GM19240 (cell line): ENCODE measurements around the gene PAQR7.

ENCODE experiments used
- DNase-seq: peaks from one replicate; pipeline ENCODE4 v3.0.0; 2011; ENCODE audit warnings: low spot score; ENCODE audit not compliant: insufficient read length

PAQR7 gene

GRCh38 chr1:25817840-25818501 is 57.5 kb downstream of the PAQR7 start:
- no peak for DNase-seq

GRCh38 chr1:25816112-25816718 is 59.3 kb downstream of the PAQR7 start:
- no peak for DNase-seq

- no peak for DNase-seq
Observed at GRCh38 chr1:25815208-25816111, 60.0 kb downstream of the PAQR7 start.

GRCh38 chr1:25814549-25815087 is 60.9 kb downstream of the PAQR7 start:
- DNase-seq: no peak

- no peak for DNase-seq
Observed at GRCh38 chr1:25813734-25814471, 61.6 kb downstream of the PAQR7 start.

GRCh38 chr1:25813071-25813733 is 62.3 kb downstream of the PAQR7 start:
- DNase-seq: no peak
